ENCODE measurements around the gene PTPRG. TPM values are rescaled to one million over a fixed set of nuclear protein-coding genes. Genes with fewer than 3 reads are reported as not detected.

The PTPRG gene
- total RNA-seq, 1 experiment from 2014 or later, result 32.1 TPM

GRCh38 chr3:61808999-61809398, 247.6 kb downstream of the PTPRG start:
- DNase-seq (ENCODE audit: low read depth, low spot score) (no peak), ATAC-seq (no peak)
- Histone ChIP-seq H3K4me1 (ENCODE audit: control insufficient read depth in 1 of 2, insufficient read depth in 2 of 2, low read length in 2 of 2) (no peaks in the 10 kb centered on the region), H3K9me3 (ENCODE audit: control insufficient read depth in 1 of 2, insufficient read depth in 1 of 2, low read depth in 1 of 2, low read length in 2 of 2) (no peaks in the 10 kb centered on the region), H3K4me3 (replicated peaks in 1 of 2; ENCODE audit: low read depth in 1 of 2, low read length in 2 of 2) (no peak overlapping the region), H3K27ac (ENCODE audit: low read depth, low read length) (no peak overlapping the region), H3K9ac (ENCODE audit: low read length) (no peak overlapping the region), H3K4me2 (ENCODE audit: low read length) (no peak overlapping the region), H3K36me3 (ENCODE audit: control insufficient read depth in 1 of 2, insufficient read depth in 2 of 2, low read length in 2 of 2) (no peaks in the 10 kb centered on the region), H4K20me1 (ENCODE audit: insufficient read depth) (0 out of 2 replicates have a peak, but pooled peaks cover 5% of the 10 kb centered on the region), H3K27me3 (ENCODE audit: insufficient read depth, low read length) (no peaks in the 10 kb centered on the region), H3K9me2 (ENCODE audit: insufficient read depth) (no peaks in the 10 kb centered on the region), H2AFZ (ENCODE audit: low read depth, low read length, poor library complexity, severe bottlenecking) (no peak overlapping the region), H3K79me2 (ENCODE audit: insufficient read depth, low read length) (no peaks in the 10 kb centered on the region; the same call in 1 of the 2 replicates)
- CTCF ChIA-PET, result no interaction called here
- TF ChIP-seq EZH2 (IDR thresholded peaks at IDR 0.05) (no peak), EZH2phosphoT487 (IDR thresholded peaks at IDR 0.05; ENCODE audit: borderline replicate concordance) (no peak), REST (IDR thresholded peaks at IDR 0.05; ENCODE audit: low read depth) (no peak), ATF3 (IDR thresholded peaks at IDR 0.05) (no peak), POLR2AphosphoS5 (IDR thresholded peaks at IDR 0.05; ENCODE audit: low read depth, low read length) (no peak), RAD21 (IDR thresholded peaks at IDR 0.05; ENCODE audit: low read depth) (no peak), JUND (IDR thresholded peaks at IDR 0.05) (no peak), ELF1 (IDR thresholded peaks at IDR 0.05; ENCODE audit: borderline replicate concordance, low read depth) (no peak), ZBTB33 (IDR thresholded peaks at IDR 0.05; ENCODE audit: extremely low read depth, insufficient replicate concordance, low read length) (no peak), SIN3A (IDR thresholded peaks at IDR 0.05; ENCODE audit: low read depth) (no peak)
- POLR2A ChIA-PET, result no interaction called here
- no TSS peak for BruUV-seq (replicated peaks)
- intact Hi-C loops (cut with micrococcal nuclease), result no loop called here
- RAD21 ChIA-PET (ENCODE audit: low non-redundant PET in 1 of 2, low total read pairs in 2 of 2, uncharacterized antibody in 2 of 2, unreplicated experiment in 2 of 2), result no interaction called here
